Endothelial cell of umbilical vein (primary cell): ENCODE data around the gene CREB3L2. TPM values are rescaled to one million over a fixed set of nuclear protein-coding genes. Genes with fewer than 3 reads are reported as not detected.

Source experiments
- BruUV-seq: library from RNA; stranded (reverse); fragments of 400-500 nt; replicated peaks from 2 replicates; lab custom pipeline; 2021; lab: Mats Ljungman, UMichigan
- CTCF ChIA-PET: fragments of 300-600, 350-600 bp; sonication (Branson Sonifier 250); formaldehyde crosslinking; loops from one replicate; lab custom pipeline; 2021; ENCODE audit warnings: antibody characterized with exemption, inconsistent platforms; lab: Charles Lee
- POLR2A ChIA-PET: fragments of 300-600, 350-600 bp; sonication (Branson Sonifier 250); formaldehyde crosslinking; loops from one replicate; lab custom pipeline; 2021; ENCODE audit warnings: antibody characterized with exemption, inconsistent platforms; lab: Charles Lee
- DNase-seq: peaks from one replicate; pipeline ENCODE4 v3.0.0-alpha.2; 2011; ENCODE audit warnings: low read depth, low spot score
- FAIRE-seq: peaks from 2 replicates; lab custom pipeline; 2011; peaks lifted over from hg19 to GRCh38; lab: Jason Lieb, UNC
- H2AFZ ChIP-seq: 2 replicates; pipeline ENCODE4 v1.6.0; 2012; ENCODE audit warnings: low read depth, low read length, control low read depth, inconsistent platforms
- H3K27ac ChIP-seq: 2 replicates; pipeline ENCODE4 v1.5.1; 2011; ENCODE audit warnings: low read depth, mild to moderate bottlenecking, control low read depth, low read length, moderate library complexity; ENCODE audit not compliant: insufficient read depth
- H3K27me3 ChIP-seq, 2 experiments: 2 replicates each; pipeline versions ENCODE4 v1.6.0 to v1.6.1; 2011; ENCODE audit warnings: low read length in 2 of 2, mixed read lengths in 1 of 2; ENCODE audit not compliant: control insufficient read depth in 2 of 2, insufficient read depth in 2 of 2
- H3K36me3 ChIP-seq, 2 experiments: 2 replicates in 1 of 2; 3 replicates in 1 of 2; pipeline ENCODE4 v1.5.1; 2011; ENCODE audit warnings: low read length in 2 of 2, mild to moderate bottlenecking in 1 of 2, moderate library complexity in 1 of 2; ENCODE audit not compliant: control insufficient read depth in 2 of 2, insufficient read depth in 2 of 2; ENCODE audit errors: extremely low read depth in 1 of 2
- H3K4me1 ChIP-seq: 3 replicates; pipeline ENCODE4 v1.5.1; 2011; ENCODE audit warnings: mild to moderate bottlenecking, low read length; ENCODE audit not compliant: control insufficient read depth, insufficient read depth; ENCODE audit errors: extremely low read depth
- H3K4me2 ChIP-seq: 2 replicates; pipeline ENCODE4 v1.6.1; 2011; ENCODE audit warnings: low read length, control low read depth, mixed read lengths; ENCODE audit not compliant: insufficient read depth
- H3K4me3 ChIP-seq, 3 experiments: fragments of 200-600 bp in 1 of 3; sonication (generic), shearing (Covaris generic) in 1 of 3; replicated peaks in 1 of 3; 2 replicates each; pipeline ENCODE4 v1.5.1; 2011 to 2016; ENCODE audit warnings: control low read depth in 3 of 3, low read length in 3 of 3, mild to moderate bottlenecking in 2 of 3, inconsistent platforms in 1 of 3, low read depth in 1 of 3, moderate library complexity in 1 of 3; ENCODE audit not compliant: insufficient read depth in 1 of 3
- H3K79me2 ChIP-seq: 2 replicates; pipeline ENCODE4 v1.6.0; 2012; ENCODE audit warnings: low read length, inconsistent platforms; ENCODE audit not compliant: control insufficient read depth, insufficient read depth
- H3K9ac ChIP-seq: replicated peaks from 2 replicates; pipeline ENCODE3; 2011; ENCODE audit warnings: low read length, control low read depth; ENCODE audit not compliant: insufficient read depth; ENCODE audit errors: extremely low read depth
- H3K9me1 ChIP-seq: replicated peaks from 3 replicates; pipeline ENCODE4 v1.6.0; 2011; ENCODE audit warnings: mild to moderate bottlenecking, low read length; ENCODE audit not compliant: control insufficient read depth, insufficient read depth; ENCODE audit errors: extremely low read depth
- H3K9me3 ChIP-seq: replicated peaks from 2 replicates; pipeline ENCODE4 v1.5.1; 2012; ENCODE audit warnings: low read length, inconsistent platforms; ENCODE audit not compliant: control insufficient read depth, insufficient read depth
- H4K20me1 ChIP-seq: replicated peaks from 2 replicates; pipeline ENCODE3; 2011; ENCODE audit warnings: mild to moderate bottlenecking, low read length; ENCODE audit not compliant: control insufficient read depth, insufficient read depth; ENCODE audit errors: extremely low read depth
- EZH2 ChIP-seq: IDR thresholded peaks from 2 replicates; pipeline ENCODE4 v1.6.1; 2012; ENCODE audit warnings: borderline replicate concordance, low read depth, mild to moderate bottlenecking, moderate library complexity, low read length, inconsistent platforms; ENCODE audit not compliant: severe bottlenecking
- FOS ChIP-seq: IDR thresholded peaks from 2 replicates; pipeline ENCODE4 v1.6.1; 2011; ENCODE audit warnings: mild to moderate bottlenecking, low read length, moderate library complexity, borderline replicate concordance; ENCODE audit not compliant: insufficient read depth
- GATA2 ChIP-seq: IDR thresholded peaks from 2 replicates; pipeline ENCODE4 v1.7.0; 2011; ENCODE audit warnings: low read depth, mild to moderate bottlenecking, moderate library complexity, mixed read lengths, low read length; ENCODE audit not compliant: insufficient read length, insufficient read depth
- JUN ChIP-seq: IDR thresholded peaks from 2 replicates; pipeline ENCODE4 v1.6.1; 2011; ENCODE audit warnings: borderline replicate concordance, low read depth; ENCODE audit not compliant: insufficient read length, insufficient read depth
- MYC ChIP-seq: IDR thresholded peaks from one replicate; pipeline ENCODE4 v1.6.1; 2011; ENCODE audit warnings: mild to moderate bottlenecking, low read depth, low read length
- POLR2A ChIP-seq: IDR thresholded peaks from 2 replicates; pipeline ENCODE4 v1.6.1; 2012; ENCODE audit warnings: low read depth, mild to moderate bottlenecking, control low read depth, low read length
- POLR2AphosphoS5 ChIP-seq: IDR thresholded peaks from 2 replicates; pipeline ENCODE4 v1.6.1; 2012; ENCODE audit warnings: low read depth, mild to moderate bottlenecking, control low read depth, low read length, moderate library complexity; ENCODE audit not compliant: insufficient read depth
- dilution Hi-C: fragments of 300-500 bp; cut with MboI; formaldehyde crosslinking; loops from one replicate; pipeline ENCODE4 v1.15.0; 2019; ENCODE audit warnings: low sequenced_read_pairs; ENCODE audit not compliant: extremely low pct_ligation_motif_present
- intact Hi-C: fragments of 100-400 bp; cut with micrococcal nuclease; formaldehyde crosslinking; loops from one replicate; pipeline ENCODE4 v1.10.0; 2022
- polyA plus RNA-seq, 4 experiments: library from polyadenylated mRNA; depleted of rRNA in 3 of 4; stranded (reverse) in 3 of 4; unstranded in 1 of 4; fragments of >200 nt; gene quantifications; 2 replicates each; pipeline versions ENCODE4 v1.2.1 to v1.2.3, GENCODE V29; 2011 to 2012; ENCODE audit warnings: missing spikeins in 1 of 4
- total RNA-seq: library from RNA; stranded (reverse); gene quantifications from 2 replicates; pipeline ENCODE4 v1.2.3, GENCODE V29; 2021
- TF ChIP-seq, protein P1 (sequence below), 2 donors: IDR thresholded peaks; 1 replicate in 1 of 2; 2 replicates in 1 of 2; pipeline ENCODE4 v1.5.1; 2011; ENCODE audit warnings: low read length in 2 of 2, mild to moderate bottlenecking in 2 of 2, moderate library complexity in 2 of 2, control low read depth in 1 of 2, inconsistent platforms in 1 of 2, low read depth in 1 of 2; ENCODE audit not compliant: insufficient read depth in 1 of 2; ENCODE audit errors: extremely low read depth in 1 of 2
- TF ChIP-seq, protein P2 (sequence below): IDR thresholded peaks from 2 replicates; pipeline ENCODE4 v1.6.1; 2011; ENCODE audit not compliant: insufficient read depth, insufficient read length

Gene CREB3L2
- total and polyA plus RNA-seq, 2 donors (not counting 3 experiments of a cell fraction or from before 2014, with no cell fraction given) = 32.1 to 93.4 TPM

DNA sequence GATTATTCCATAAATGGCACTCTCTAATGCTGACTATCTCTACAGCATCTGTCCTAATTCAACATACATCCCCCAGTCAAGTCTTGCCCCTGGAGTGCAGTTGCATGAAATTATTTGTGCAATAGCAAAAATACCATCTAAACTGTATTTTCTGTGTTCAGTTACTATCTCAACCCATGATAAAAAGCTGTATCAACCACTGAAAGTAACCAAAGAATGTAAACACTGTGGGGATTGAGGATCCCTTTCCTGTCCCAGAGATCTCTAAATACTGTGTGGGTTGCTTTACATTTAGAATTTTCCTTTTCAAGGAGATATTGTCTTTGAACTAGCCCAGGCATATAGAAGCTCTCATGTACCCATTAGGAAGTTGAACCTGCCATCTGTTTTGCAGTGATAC lies 131.2 kb downstream of the CREB3L2 start:
- H3K9ac ChIP-seq = no peak overlapping the region
- H3K79me2 ChIP-seq = no peaks in the 10 kb centered on the region
- dilution Hi-C loops = no loop called here
- no peaks in the 10 kb centered on the region for H3K9me3 ChIP-seq
- H3K4me2 ChIP-seq = no peak overlapping the region
- POLR2A ChIA-PET = no interaction called here
- no peaks in the 10 kb centered on the region for H4K20me1 ChIP-seq
- H3K4me1 ChIP-seq = peaks cover 6% of the 10 kb centered on the region
- no peaks in the 10 kb centered on the region for H3K9me1 ChIP-seq
- intact Hi-C loops = no loop called here
- H3K4me3 ChIP-seq = no peak overlapping the region
- TF ChIP-seq POLR2A = no peak
- no peak for TF ChIP-seq EZH2
- TF ChIP-seq JUN = no peak
- no peak for TF ChIP-seq POLR2AphosphoS5
- no peak for TF ChIP-seq FOS
- TF ChIP-seq MYC = no peak
- TF ChIP-seq GATA2 = no peak
- TF ChIP-seq, protein P1, sequence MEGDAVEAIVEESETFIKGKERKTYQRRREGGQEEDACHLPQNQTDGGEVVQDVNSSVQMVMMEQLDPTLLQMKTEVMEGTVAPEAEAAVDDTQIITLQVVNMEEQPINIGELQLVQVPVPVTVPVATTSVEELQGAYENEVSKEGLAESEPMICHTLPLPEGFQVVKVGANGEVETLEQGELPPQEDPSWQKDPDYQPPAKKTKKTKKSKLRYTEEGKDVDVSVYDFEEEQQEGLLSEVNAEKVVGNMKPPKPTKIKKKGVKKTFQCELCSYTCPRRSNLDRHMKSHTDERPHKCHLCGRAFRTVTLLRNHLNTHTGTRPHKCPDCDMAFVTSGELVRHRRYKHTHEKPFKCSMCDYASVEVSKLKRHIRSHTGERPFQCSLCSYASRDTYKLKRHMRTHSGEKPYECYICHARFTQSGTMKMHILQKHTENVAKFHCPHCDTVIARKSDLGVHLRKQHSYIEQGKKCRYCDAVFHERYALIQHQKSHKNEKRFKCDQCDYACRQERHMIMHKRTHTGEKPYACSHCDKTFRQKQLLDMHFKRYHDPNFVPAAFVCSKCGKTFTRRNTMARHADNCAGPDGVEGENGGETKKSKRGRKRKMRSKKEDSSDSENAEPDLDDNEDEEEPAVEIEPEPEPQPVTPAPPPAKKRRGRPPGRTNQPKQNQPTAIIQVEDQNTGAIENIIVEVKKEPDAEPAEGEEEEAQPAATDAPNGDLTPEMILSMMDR (IDR thresholded peaks at IDR 0.05; ENCODE audit: extremely low read depth in 1 of 2, insufficient read depth in 1 of 2, low read depth in 1 of 2, low read length in 2 of 2) = no peak
- TF ChIP-seq, protein P2, sequence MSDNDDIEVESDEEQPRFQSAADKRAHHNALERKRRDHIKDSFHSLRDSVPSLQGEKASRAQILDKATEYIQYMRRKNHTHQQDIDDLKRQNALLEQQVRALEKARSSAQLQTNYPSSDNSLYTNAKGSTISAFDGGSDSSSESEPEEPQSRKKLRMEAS = no peak
- H3K36me3 ChIP-seq = peaks cover 10 to 15% of the 10 kb centered on the region in 2 experiments
- no peak for DNase-seq
- no TSS peak for BruUV-seq
- no peak overlapping the region for H3K27ac ChIP-seq
- no peak overlapping the region for H2AFZ ChIP-seq
- CTCF ChIA-PET = interaction anchor here (1.2 kb wide), 2 partner anchors 12 to 17 kb away, joined by 3 to 4 read pairs; no protein-coding TSS in a partner anchor
- H3K27me3 ChIP-seq = no peaks in the 10 kb centered on the region
- no peak for FAIRE-seq
